Ovary (tissue), 3 donors: ENCODE measurements around the gene CA9.

Experiments used
- EP300 ChIP-seq: sonication (generic); formaldehyde crosslinking; IDR thresholded peaks from one replicate; pipeline ENCODE4 v1.6.1; 2017; ENCODE audit warnings: antibody characterized with exemption
- POLR2A ChIP-seq: fragments of 450-650 bp; IDR thresholded peaks from one replicate; pipeline ENCODE4 v1.6.1; 2017; ENCODE audit warnings: antibody characterized with exemption, mild to moderate bottlenecking, moderate library complexity
- TF ChIP-seq, protein P1 (sequence below), 3 donors: fragments of 450-650 bp in 2 of 3; fragments of 200-600 bp in 1 of 3; IDR thresholded peaks; one replicate each; pipeline versions ENCODE4 v1.5.1 to v1.8.0; 2016 to 2022; ENCODE audit warnings: antibody characterized with exemption in 3 of 3, mild to moderate bottlenecking in 1 of 3
- donor health status: DM: no; HTN: no; CAD: no.

DNA sequence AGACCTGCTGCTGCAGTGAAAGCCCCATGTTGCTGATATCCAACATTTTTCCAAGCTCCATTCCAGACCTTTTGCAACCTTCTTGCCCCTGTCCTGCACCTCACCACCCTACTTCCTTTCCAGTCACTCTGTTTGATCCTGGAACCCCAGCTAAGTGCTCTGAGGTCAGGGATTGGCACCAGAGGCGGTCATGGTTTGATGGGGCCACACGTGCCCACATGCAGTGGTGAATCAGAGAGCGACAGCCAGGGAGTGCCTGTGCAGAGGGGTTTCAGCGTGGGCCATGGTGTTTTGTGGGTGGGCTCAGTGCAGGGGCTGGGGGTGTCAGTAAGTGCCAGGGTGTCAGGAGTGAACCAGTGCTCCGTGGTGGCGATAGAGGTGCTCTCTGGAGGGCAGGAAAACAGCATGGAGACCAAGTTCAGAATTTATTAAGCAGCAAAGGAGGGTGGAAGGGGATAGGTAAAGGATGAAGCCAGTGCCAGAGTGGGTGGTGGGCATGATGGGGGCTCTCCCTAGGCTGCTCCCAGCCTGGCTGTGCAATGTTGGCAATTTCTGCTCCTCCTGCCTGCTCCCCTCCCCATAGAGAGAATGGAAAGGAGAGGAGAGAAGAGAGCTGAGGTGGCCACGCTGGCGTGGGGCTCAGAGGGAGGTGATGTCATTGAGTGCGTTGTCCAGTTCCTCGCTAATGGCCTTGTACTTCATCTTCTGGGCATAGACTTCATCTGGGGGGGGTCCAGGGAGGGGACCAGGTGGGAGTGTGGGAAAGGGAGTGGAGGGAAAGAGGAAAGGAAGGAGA, 9.0 kb downstream of the CA9 start:
- TF ChIP-seq, protein P1, sequence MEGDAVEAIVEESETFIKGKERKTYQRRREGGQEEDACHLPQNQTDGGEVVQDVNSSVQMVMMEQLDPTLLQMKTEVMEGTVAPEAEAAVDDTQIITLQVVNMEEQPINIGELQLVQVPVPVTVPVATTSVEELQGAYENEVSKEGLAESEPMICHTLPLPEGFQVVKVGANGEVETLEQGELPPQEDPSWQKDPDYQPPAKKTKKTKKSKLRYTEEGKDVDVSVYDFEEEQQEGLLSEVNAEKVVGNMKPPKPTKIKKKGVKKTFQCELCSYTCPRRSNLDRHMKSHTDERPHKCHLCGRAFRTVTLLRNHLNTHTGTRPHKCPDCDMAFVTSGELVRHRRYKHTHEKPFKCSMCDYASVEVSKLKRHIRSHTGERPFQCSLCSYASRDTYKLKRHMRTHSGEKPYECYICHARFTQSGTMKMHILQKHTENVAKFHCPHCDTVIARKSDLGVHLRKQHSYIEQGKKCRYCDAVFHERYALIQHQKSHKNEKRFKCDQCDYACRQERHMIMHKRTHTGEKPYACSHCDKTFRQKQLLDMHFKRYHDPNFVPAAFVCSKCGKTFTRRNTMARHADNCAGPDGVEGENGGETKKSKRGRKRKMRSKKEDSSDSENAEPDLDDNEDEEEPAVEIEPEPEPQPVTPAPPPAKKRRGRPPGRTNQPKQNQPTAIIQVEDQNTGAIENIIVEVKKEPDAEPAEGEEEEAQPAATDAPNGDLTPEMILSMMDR (IDR thresholded peaks at IDR 0.05): no peak
- TF ChIP-seq EP300 (no peak), POLR2A (no peak)
